ENCODE measurements around the gene NUP43.

The NUP43 gene

GRCh38 chr6:149746147-149746946 lies at the start of gene NUP43:
Gene NUP43, minus strand, starts transcription at chr6:149746529. Its CDS starts 34 bp downstream, at chr6:149746495.
- TF ChIP-seq CTCF (IDR thresholded peaks at IDR 0.05; ENCODE audit: low read depth, low read length) (no peak), MAX (IDR thresholded peaks at IDR 0.05; ENCODE audit: low read depth, low read length) (peak; percentile 69), POLR2A (IDR thresholded peaks at IDR 0.05; ENCODE audit: extremely low read depth, insufficient read length) (peak; percentile 72), MYC (IDR thresholded peaks at IDR 0.05; ENCODE audit: low read depth, low read length) (peak; percentile 57)
- peak; percentile 98 for DNase-seq (ENCODE audit: low read depth)
- peak within 1 kb of the TSS; percentile 99 for H3K4me3 ChIP-seq (ENCODE audit: low read depth, low read length)

- no peak for DNase-seq (ENCODE audit: low read depth)
- TF ChIP-seq MAX (IDR thresholded peaks at IDR 0.05; ENCODE audit: low read depth, low read length) (no peak), CTCF (IDR thresholded peaks at IDR 0.05; ENCODE audit: low read depth, low read length) (no peak), MYC (IDR thresholded peaks at IDR 0.05; ENCODE audit: low read depth, low read length) (no peak), POLR2A (IDR thresholded peaks at IDR 0.05; ENCODE audit: extremely low read depth, insufficient read length) (no peak)
- no peak overlapping the region for H3K4me3 ChIP-seq (ENCODE audit: low read depth, low read length)
Measured at GRCh38 chr6:149783551-149783950, 37.2 kb upstream of the NUP43 start.

DNA sequence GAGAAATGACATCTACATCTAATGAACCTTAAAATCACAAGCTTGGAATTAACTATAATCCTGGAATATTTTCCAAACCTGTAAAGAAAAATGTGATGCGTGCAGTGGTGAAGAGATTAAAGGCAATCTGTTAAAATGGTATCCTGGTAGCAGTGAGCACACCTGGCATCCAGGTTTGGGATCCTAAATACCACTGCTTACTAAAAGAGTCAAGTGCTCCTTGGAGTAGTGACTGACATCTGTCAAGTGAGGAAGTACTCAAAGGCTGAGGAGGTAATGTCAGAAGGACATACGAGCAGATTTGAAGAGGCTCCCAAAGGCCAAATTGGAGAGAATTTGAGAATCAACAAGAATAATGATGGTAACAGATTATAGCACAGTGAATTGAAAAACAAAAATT lies 36.0 kb upstream of the NUP43 start:
- no peak overlapping the region for H3K4me3 ChIP-seq (ENCODE audit: low read depth, low read length)
- DNase-seq (ENCODE audit: low read depth): no peak
- no peak for TF ChIP-seq MAX (IDR thresholded peaks at IDR 0.05; ENCODE audit: low read depth, low read length)
- no peak for TF ChIP-seq CTCF (IDR thresholded peaks at IDR 0.05; ENCODE audit: low read depth, low read length)

- DNase-seq (ENCODE audit: low read depth): no peak
- H3K4me3 ChIP-seq (ENCODE audit: low read depth, low read length): no peak overlapping the region
- TF ChIP-seq CTCF (IDR thresholded peaks at IDR 0.05; ENCODE audit: low read depth, low read length): no peak
- no peak for TF ChIP-seq MYC (IDR thresholded peaks at IDR 0.05; ENCODE audit: low read depth, low read length)
- no peak for TF ChIP-seq POLR2A (IDR thresholded peaks at IDR 0.05; ENCODE audit: extremely low read depth, insufficient read length)
- TF ChIP-seq MAX (IDR thresholded peaks at IDR 0.05; ENCODE audit: low read depth, low read length): no peak
Measured at GRCh38 chr6:149781715-149782114, 35.4 kb upstream of the NUP43 start.

DNA sequence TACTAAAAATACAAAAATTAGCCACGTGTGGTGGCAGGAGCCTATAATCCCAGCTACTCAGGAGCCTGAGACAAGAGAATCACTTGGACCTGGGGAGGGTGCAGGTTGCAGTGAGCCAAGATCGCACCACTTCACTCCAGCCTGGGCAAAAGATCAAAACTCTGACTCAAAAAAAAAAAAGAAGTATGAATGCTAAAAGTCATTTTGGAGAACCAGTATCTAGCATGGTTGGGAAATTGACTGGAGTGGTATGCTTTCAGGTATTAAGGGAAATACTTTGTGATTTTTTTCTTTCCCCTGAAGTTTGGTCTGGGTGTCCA lies 33.3 kb upstream of the NUP43 start:
- TF ChIP-seq POLR2A (IDR thresholded peaks at IDR 0.05; ENCODE audit: extremely low read depth, insufficient read length) (no peak), CTCF (IDR thresholded peaks at IDR 0.05; ENCODE audit: low read depth, low read length) (no peak)
- no peak for DNase-seq (ENCODE audit: low read depth)
- H3K4me3 ChIP-seq (ENCODE audit: low read depth, low read length): no peak overlapping the region

GRCh38 chr6:149777624-149778023 lies 31.3 kb upstream of the NUP43 start:
- TF ChIP-seq MYC (IDR thresholded peaks at IDR 0.05; ENCODE audit: low read depth, low read length) (no peak), CTCF (IDR thresholded peaks at IDR 0.05; ENCODE audit: low read depth, low read length) (no peak), MAX (IDR thresholded peaks at IDR 0.05; ENCODE audit: low read depth, low read length) (no peak), POLR2A (IDR thresholded peaks at IDR 0.05; ENCODE audit: extremely low read depth, insufficient read length) (no peak)
- H3K4me3 ChIP-seq (ENCODE audit: low read depth, low read length): no peak overlapping the region
- no peak for DNase-seq (ENCODE audit: low read depth)

Measured in NB4 (cell line).